Activated effector memory CD4-positive, alpha-beta T cell treated with anti-CD3 and anti-CD28 coated beads, Interleukin-2, amount 50 U/mL, for 16 hours (primary cell): ENCODE data around the gene HSPA1B.
"Not testable (repeated sequence)": the region's sequence is repeated elsewhere in the genome, so short reads cannot be mapped to it uniquely, and the experiment has no call there.

ENCODE experiments used
- DNase-seq: peaks from one replicate; pipeline ENCODE4 v3.0.0-alpha.2; 2020

The HSPA1B gene

DNA sequence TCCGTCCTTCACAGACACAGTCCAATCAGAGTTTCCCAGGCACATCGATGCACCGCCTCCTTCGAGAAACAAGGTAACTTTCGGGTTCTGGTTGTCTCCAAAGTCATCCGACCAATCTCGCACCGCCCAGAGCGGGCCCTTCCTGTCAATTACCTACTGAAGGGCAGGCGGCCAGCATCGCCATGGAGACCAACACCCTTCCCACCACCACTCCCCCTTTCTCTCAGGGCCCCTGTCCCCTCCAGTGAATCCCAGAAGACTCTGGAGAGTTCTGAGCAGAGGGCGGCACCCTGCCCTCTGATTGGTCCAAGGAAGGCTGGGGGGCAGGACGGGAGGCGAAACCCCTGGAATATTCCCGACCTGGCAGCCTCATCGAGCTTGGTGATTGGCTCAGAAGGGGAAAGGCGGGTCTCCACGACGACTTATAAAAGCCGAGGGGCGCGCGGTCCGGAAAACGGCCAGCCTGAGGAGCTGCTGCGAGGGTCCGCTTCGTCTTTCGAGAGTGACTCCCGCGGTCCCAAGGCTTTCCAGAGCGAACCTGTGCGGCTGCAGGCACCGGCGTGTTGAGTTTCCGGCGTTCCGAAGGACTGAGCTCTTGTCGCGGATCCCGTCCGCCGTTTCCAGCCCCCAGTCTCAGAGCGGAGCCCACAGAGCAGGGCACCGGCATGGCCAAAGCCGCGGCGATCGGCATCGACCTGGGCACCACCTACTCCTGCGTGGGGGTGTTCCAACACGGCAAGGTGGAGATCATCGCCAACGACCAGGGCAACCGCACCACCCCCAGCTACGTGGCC, at the start of gene HSPA1B:
Gene HSPA1B (plus strand): TSS at position 453 of the 794 bp plus-strand sequence. CDS start 213 bp downstream, at position 666.
- peak; percentile 97 for DNase-seq

DNA sequence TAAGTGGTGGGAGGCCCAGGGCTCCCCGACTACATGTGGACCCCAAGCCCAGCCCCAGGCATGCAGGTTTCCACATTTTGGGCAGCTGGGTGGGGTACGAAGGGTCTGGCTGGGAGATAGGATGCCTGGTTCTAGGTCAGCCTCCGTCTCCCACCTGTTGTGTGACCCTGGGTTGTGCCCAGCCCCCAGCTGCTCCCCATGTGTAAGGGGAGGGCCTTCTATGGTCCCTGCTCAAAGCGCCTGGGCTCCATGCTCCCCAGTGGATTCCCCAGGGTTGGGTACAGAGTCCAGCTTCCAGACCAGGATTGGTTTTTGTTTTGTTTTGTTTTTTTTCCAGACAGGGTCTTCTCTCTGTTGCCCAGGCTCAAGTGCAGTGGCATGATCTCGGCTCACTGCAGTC, 49.3 kb upstream of the HSPA1B start:
- DNase-seq = no peak

DNA sequence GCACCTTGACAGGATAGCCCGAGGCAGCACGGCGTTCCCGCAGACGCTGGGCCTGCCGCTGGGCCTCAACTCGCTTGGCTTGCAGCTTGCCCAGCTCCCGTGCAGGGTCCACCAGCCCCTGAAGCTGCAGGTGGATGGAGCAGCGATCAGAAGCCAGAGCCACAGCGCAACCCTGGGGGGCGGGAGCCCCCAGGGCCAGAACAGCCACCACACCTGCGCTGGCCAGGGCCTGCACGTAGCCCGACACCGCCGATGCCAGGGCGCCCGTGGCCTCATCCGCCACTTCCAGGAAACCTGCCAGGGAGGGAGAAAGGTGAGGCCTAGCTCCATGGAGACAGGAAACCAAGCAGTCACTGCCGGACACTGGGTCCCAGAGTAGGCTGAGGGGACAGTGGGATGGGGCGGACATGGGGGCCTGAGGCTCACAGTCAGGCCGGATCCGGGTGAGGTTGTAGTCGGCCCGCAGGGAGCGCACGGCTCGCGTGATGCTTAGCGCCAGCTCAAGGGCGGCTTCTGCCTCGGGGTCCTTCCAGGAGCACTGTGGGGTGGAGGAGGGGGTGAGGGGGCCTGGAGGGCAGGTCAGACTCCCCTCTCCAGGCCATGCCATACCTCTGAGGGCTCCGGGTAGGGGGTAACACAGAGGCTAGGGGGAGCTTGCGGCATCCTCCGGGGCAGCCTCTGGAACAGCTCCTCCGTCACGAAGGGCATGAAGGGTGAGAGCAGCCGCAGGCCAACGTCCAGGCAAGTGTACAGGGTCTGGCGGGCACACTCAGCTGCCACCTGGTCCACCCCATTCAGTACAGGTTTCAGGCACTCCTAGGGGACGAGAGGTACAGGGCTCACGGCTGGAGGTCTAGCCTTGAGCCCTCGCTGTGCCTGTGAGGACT, 48.3 kb upstream of the HSPA1B start:
- DNase-seq = no peak

DNA sequence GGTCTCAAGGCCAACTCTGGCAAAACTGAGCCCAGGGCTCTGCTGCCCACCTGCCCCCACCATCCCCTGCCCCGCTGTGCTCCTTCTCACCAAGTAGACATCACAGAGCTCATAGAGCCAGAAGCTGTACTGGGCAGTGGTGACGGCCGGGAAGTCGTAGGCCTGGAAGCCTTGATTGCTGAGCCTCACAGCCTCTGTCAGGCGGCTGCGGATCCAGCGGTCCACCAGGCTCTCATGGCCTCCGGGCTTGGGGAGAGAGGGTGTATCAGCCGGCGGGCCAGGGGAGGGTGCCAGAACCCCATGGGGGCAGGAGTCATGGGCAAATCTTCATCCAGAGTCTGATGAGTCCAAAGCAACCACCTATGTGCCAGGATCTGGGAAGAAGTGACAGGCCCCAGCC, 47.6 kb upstream of the HSPA1B start:
- DNase-seq = no peak

DNA sequence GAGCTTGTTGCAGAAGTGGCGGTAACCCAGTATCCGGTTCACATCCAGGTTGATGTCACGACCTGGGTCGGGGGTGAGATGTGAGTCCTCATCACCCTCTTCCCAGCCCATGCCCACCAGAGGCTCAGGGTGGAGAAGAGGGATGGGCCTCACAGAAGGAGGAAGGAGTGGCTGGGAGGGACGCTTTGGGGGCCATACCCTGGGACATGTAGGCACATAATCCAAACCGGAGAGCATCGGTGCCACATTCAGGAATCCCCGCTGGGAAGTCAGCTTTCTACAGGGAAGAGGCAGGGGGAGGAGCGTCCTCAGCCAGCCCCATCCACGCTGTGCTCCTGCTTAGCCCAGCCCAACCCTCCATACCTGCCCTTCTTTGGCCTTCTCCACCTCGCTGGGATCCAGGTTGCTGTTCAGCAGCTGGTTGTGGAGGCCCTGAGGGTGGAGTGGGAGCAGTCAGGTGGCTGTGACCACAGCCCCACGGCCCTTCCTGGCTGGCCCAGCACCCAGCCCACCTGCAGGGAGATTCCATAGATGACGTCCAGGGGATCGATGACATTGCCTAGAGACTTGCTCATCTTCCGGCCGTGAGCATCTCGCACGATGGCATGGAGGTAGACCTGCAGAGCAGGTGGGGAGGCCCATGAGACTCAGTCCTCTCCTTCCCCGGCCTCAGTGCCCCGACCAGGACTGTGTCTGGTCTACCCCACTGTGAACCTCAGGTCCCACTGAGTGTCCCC, 46.9 kb upstream of the HSPA1B start:
- DNase-seq = no peak

DNA sequence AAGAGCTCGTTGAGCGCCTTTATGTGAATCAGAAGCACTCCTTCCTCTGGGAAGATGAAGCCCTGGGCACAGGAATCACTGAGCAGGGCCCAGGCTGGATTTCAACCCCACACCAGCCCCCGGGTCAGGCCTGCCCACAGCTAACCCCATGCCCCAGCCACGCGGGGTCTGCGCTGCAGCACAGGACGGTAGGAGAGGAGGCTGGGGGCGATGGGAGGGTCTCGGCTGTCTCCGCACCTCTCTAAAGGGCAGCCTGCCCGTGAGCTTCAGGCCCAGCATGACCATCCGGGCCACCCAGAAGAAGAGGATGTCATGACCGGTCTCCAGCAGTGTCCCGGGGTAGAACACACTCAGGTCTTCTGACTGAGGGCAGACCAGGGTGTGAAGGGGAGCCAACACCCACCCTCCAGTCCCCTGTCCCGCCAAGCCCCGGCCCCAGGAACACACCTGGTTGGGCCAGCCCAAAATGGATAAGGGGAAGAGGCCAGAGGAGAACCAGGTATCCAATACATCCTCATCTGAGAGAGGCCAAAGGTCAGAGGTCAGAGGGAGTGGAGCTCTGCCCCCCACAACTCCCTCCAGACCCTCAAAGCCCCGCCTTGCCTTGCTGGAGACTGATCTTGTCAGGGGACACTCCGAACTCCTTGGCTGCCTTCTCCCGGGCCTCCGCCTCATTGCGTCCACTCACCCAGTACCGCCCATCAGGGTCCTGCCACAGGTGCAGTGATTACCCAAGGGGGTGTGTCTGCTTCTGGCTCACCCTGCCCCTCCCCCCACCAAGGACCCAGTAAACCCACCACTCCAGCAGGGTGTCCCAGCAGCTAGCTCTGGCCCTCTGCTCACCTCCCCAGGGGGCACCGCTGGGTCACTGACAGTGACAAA, 46.1 kb upstream of the HSPA1B start:
- DNase-seq = no peak

DNA sequence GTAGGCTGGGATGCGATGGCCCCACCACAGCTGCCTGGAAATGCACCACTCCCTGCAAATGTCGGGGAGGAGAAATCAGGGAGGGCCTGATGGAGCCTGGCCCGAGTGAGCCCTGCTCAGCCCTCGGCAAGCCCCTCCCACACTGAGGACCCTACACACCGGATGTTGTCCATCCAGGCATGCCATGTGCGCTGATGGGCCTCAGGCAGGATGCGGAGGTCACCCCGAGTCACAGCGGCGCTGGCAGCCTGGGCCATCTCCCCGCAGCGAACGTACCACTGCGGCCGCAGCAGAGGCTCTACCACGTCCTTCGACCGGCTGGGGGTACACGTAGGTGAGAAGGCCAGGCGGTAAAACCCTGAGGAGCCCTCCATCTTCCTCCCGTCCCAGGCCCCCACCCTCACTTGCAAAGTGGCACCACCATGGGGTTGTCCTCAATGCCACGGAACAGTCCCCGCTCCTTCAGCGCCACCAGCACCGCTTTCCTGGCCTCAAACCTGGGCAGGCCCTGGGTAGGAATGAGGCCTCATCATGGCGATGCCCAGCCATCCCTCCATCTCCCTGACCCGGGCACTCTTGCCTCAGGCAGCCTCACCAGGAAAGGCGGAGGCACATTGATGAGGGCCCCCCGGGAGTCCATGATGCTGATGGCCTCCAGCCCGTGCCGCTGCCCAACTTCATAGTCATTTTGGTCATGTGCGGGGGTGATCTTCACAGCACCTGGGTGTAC, 45.2 kb upstream of the HSPA1B start:
- no peak for DNase-seq

DNA sequence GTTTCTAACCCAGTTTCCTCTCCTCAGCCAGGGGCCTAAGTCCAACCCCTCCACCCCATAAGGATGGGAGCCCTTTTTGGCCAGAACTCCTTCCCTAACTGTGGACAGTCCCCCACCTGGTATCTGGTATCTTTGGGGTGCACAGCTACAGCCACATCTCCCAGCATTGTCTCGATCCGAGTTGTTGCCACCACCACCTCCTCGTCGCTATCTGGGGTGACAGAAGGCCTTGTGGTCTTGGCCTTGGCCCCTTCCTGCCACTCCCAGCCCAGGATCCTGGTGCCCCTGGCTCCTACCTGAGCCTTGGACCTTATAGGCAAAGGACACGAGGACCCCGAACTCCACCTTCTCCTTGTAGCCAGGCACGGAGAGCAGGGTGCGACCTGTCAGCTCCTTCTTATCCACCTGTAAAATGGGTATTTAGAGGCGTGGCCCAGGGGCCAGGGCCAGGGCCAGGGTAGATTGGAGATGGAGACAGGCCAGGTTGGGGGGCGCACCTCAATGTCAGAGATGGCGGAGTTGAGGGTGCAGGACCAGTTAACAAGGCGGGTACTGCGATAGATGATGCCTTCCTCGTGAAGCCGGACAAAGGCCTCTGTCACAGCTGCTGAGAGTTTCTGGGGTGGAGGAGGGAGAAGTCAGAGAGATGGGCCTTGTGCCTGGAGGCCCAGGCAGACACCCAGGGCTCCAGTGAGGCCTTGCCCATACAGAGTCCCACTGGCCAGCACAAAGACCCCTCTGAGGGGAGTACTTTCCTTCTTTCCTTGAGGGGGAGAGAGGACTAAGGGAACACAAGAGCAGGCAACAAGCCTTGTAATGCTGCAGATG, 43.2 kb upstream of the HSPA1B start:
- DNase-seq = no peak

DNA sequence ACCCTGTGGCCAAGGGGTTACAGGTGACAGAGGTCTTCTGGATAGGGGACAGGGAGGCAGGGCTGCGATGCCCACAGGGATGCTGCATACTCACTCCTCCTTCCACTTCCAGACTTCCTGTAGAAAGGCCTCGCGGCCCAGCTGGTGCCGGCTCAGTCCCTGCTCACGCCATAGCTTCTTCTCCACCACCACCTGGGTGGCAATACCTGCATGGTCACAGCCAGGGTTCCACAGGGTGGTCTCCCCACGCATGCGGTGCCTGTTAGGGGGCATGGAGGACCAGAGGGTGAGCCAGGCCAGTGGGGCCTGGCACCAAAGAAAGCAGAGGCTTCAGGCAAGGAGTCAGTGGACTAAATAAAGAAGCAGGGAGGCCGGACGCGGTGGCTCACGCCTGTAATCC, 42.1 kb upstream of the HSPA1B start:
- DNase-seq = no peak

DNA sequence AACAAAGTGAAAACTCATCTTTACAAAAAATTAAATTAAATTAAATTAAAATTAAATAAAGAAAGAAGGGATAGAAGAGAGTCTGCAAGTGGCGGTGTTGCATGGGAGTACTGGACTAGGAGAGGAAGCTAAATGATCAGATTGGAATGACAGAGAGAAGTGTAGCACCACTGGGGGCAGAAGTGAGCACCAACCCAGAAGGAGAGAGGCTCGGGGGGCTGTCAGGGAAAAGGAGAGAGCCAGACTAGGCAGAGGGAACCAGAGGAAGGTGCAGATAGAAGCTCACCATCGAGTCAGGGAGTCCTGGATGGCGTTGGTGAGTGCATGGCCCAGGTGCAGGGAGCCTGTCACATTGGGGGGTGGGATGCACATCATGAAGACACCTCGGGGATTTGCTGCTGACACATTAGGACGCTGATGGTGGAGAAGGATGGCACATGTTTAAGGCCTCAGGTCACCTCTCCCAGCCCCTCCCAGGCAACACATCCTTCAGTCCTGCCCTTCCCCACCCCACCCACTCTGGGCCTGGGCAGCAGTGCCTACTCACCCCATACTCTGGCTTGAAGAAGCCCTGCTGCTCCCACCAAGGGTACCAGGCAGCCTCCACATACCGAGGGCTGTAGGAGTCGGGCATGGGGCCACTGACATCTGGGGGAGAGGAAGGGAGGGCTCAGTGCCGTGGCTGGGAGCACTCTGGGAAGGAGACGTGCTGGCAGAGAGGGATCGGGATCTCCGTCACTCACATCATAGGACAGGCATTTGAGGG, 36.0 kb upstream of the HSPA1B start:
- DNase-seq = peak; percentile 73

DNA sequence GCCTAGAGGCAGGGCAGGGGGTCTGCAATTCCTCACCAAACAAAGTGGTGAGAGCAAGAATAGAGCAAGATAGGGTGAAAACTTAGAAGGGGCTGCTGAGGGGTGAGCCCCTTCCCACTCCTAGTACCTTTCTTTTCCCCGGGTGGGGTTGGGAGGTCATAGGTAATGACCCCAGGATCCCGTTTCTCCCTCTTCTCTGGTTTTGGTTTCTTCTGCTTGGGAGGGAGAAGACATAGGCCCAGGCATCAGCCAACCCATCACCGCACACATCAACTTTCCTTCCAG, 35.5 kb upstream of the HSPA1B start:
- DNase-seq = no peak

DNA sequence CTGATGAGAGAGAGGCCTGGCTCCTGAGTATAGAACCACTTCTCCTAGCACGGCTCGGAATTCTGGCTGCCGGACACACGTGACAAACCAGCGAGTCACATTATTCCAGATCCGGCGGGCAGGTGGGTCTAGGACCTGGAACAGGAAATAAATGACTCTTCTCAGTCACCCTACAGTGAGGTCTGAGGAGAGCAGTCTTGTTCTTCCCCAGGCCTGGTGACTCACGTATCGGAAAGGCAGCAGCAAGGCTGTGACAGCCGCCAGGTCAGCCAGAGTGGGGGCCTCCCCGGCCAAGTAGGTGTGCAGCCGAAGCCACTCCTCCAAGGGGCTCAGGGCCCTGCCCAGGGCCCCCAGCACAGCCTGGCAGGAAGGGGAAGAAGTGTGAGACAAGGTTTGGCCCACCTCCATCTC, 34.8 kb upstream of the HSPA1B start:
- DNase-seq = no peak

DNA sequence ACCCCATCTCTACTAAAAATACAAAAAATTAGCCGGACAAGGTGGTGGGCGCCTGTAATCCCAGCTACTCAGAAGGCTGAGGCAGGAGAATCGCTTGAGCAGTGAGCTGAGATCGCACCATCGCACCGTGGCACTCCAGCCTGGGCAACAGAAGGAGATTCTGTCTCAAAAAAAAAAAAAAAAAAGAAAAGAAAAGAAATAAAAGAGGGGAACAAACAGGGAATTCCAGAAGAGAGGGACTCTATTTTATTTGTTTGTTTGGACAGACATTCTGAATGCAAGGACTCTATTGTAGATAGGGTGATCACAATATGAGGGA, 33.7 kb upstream of the HSPA1B start:
- not testable (repeated sequence) for DNase-seq

DNA sequence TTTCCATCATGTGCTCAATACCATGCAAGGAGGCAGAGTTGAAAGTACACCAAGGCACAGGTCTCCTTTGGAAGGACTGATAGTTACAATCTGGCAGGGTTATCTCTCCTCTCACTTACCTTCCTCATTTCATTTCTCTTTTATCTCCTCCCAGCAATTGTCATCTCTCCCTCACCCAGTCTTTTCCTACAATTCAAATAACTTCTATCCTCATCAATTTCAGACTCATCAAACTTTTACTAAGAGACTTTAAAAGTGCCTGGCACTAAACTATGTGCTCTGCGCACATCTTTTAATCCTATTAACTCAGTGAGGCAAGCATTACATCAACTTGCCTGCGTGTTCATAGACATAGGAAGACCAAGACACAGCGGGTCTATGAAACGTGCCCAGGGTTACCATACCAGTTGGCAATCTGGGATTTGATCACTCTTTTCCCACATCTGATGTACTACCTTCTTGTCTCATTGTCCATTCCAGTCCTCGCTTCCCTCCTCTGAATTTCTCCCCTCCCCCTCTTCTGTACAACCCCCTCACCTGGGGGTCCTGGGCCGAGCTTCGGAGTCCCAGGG, 33.2 kb upstream of the HSPA1B start:
- no peak for DNase-seq

DNA sequence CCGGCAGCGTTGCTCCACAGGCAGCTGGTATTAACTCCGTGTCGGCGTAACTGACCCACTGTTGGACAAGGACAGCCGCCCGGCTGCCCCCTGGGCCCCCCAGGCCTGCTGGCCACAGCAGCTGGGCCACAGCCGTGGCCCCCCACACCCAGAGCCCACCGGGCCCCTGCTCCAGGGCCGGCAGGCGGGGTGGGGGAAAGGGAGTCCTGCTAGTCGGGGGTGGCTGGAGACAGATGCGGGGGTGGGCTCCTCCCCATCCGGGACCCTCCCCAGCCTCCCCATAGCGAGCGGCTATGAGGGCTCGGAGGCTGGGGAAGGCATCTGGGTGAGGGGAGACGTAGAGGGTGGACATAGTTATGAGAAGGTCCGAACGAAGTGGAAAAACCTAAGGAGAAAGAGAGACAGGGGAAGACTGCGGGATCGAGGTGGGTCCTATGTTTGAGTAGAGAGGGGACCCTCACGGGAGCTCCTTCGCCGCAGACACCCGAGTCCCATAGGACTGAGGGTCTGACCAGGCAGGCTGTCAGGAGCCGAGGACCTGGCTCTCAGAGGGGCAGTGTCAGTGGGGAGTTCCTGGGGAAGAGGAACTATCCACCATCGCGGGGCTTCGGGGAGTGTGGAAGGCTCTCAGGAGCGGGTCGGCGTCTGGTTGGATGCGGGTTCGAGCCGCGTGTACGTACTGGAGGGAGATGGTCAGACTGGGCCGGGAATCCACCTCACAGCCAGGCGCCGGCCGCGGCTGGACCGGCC, 32.5 kb upstream of the HSPA1B start:
- no peak for DNase-seq

DNA sequence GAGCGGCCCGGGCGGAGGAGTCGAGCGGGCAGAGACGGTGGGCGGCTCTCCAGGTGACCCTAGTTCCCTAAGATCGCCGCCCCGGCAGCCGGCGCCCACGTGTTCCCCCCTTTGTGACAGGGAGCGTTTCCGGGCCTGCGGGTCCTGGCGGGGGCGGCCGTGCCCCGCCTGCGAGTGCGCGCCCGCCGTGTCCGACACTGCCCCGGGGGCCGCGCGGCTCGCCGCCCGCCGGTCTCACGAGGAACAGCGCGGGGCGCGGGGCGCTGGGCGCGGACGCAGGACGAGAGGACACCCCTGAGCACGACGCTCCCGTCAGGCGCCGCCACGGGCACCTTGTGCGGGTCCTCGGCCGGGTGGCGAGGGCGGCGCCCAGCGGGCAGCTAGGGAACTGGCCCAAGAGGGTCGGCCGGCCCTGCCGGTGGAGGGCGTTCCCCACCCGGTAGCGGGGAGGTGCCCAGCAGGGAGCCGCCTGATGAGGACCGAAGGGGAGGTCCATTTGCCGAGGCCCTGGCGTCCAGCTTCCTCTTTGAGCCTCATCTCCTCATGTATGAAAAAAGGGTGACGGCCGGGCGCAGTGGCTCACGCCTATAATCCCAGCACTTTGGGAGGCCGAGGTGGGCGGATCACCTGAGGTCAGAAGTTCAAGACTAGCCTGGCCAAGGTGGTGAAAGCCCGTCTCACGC, 31.8 kb upstream of the HSPA1B start, which contains the start of gene VARS1:
Gene VARS1 (minus strand): TSS at position 137 of the 683 bp plus-strand sequence. CDS start 535 bp downstream, outside the sequence.
- DNase-seq = peak; percentile 95

DNA sequence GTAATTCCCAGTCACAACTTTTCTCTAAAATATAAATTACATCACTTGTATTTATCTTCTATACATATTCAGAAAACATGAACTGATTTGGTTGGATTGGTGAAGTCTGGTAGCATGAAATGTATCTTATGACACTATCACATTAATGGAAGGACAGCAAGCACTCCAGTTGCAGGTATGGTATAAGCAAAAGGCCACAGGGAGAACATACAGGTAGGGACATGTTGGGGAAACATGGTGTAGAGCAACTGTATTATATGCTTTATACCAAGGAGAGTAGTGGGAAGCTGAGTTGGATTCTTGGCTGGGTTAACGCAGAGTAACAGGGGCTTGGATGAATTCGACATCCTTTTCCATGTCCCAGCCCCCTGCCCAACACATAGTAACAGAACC, 30.5 kb upstream of the HSPA1B start:
- DNase-seq = no peak

DNA sequence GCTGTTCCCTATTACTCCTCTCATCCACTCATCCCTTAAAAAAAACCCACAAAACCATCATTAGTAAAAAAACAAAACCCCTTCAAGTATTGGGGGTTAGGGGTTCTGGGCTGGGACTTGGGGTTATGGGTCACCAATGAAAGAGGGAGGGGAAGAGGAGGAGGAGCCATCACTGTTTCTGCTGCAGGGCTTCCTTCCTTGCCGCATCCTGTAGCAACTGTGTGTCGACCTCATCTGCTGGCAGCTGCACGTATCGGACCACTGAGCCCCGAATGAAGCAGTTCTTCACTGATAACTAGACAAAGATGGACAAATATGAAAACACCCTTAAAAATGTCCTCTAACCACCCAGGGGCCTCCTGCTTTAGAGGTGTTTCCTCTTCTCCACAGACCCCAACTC, 29.9 kb upstream of the HSPA1B start:
- peak; percentile 74 for DNase-seq
